Esophagus muscularis mucosa (tissue), 4 donors: ENCODE measurements around the gene PLS1.

Experiments used
- EP300 ChIP-seq: sonication (generic); formaldehyde crosslinking; IDR thresholded peaks from one replicate; pipeline ENCODE4 v1.6.1; 2017; ENCODE audit warnings: antibody characterized with exemption
- POLR2A ChIP-seq: fragments of 450-650 bp; IDR thresholded peaks from one replicate; pipeline ENCODE4 v1.6.1; 2017; ENCODE audit warnings: antibody characterized with exemption, moderate library complexity, mild to moderate bottlenecking, low read depth
- TF ChIP-seq, protein P1 (sequence below), 3 experiments: fragments of 200-600 bp in 2 of 3; fragments of 450-650 bp in 1 of 3; sonication (generic) in 2 of 3; IDR thresholded peaks; one replicate each; pipeline ENCODE4 v1.5.1; 2017 to 2019; ENCODE audit warnings: antibody characterized with exemption in 3 of 3, mild to moderate bottlenecking in 2 of 3, moderate library complexity in 1 of 3

DNA sequence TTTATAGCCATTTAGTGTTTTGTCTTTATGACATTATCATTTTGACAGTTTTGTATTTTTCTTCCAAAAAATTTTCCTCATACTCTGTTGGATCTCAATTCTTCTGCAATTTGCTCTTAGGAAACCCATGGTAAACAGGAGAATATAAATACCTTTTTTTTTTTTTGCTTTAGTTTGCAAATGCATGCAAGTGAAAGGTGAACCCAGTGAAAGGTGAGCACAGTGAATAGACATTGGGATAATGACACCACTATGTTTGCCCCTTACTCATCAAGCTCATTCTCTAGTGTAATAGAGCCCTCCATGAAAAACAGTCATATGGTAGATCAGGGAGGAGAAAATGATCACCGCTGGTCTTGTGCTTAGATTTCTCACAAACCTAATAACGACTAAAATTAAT is 68.6 kb downstream of the PLS1 start:
- TF ChIP-seq POLR2A = no peak
- TF ChIP-seq, protein P1, sequence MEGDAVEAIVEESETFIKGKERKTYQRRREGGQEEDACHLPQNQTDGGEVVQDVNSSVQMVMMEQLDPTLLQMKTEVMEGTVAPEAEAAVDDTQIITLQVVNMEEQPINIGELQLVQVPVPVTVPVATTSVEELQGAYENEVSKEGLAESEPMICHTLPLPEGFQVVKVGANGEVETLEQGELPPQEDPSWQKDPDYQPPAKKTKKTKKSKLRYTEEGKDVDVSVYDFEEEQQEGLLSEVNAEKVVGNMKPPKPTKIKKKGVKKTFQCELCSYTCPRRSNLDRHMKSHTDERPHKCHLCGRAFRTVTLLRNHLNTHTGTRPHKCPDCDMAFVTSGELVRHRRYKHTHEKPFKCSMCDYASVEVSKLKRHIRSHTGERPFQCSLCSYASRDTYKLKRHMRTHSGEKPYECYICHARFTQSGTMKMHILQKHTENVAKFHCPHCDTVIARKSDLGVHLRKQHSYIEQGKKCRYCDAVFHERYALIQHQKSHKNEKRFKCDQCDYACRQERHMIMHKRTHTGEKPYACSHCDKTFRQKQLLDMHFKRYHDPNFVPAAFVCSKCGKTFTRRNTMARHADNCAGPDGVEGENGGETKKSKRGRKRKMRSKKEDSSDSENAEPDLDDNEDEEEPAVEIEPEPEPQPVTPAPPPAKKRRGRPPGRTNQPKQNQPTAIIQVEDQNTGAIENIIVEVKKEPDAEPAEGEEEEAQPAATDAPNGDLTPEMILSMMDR (IDR thresholded peaks at IDR 0.05) = no peak
- TF ChIP-seq EP300 = no peak
